GM20000 (cell line): ENCODE results near the gene POGLUT3.
A peak's percentile ranks its signal among the peaks of the same experiment; 100 is the strongest.

Experiments
- DNase-seq: peaks from one replicate; pipeline ENCODE4 v3.0.0; 2012; ENCODE audit warnings: low spot score
- TF ChIP-seq, protein P1 (sequence below): IDR thresholded peaks from 2 replicates; pipeline ENCODE4 v1.5.1; 2012; ENCODE audit warnings: mild to moderate bottlenecking, control low read depth; ENCODE audit errors: extremely low read depth, missing control alignments

Gene POGLUT3

DNA sequence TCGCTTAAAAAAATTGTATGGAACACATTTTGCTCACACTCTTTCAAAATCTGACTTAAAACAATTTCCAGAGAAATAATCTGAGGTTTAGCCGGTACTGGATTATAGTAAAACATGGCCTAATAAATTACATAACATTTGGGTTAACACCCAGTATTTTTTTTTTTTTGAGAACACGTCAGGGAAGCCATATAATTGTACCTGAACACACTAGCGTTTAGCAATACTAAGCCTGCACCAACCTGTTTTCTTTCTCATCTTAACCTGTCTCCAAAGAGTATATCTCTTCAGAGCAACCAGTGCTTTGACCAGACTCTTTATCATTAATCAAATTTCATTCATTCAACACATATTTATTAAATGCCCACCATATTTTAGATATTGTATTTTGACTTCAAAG is 2.0 kb upstream of the POGLUT3 start:
- TF ChIP-seq, protein P1, sequence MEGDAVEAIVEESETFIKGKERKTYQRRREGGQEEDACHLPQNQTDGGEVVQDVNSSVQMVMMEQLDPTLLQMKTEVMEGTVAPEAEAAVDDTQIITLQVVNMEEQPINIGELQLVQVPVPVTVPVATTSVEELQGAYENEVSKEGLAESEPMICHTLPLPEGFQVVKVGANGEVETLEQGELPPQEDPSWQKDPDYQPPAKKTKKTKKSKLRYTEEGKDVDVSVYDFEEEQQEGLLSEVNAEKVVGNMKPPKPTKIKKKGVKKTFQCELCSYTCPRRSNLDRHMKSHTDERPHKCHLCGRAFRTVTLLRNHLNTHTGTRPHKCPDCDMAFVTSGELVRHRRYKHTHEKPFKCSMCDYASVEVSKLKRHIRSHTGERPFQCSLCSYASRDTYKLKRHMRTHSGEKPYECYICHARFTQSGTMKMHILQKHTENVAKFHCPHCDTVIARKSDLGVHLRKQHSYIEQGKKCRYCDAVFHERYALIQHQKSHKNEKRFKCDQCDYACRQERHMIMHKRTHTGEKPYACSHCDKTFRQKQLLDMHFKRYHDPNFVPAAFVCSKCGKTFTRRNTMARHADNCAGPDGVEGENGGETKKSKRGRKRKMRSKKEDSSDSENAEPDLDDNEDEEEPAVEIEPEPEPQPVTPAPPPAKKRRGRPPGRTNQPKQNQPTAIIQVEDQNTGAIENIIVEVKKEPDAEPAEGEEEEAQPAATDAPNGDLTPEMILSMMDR, result no peak
- no peak for DNase-seq

DNA sequence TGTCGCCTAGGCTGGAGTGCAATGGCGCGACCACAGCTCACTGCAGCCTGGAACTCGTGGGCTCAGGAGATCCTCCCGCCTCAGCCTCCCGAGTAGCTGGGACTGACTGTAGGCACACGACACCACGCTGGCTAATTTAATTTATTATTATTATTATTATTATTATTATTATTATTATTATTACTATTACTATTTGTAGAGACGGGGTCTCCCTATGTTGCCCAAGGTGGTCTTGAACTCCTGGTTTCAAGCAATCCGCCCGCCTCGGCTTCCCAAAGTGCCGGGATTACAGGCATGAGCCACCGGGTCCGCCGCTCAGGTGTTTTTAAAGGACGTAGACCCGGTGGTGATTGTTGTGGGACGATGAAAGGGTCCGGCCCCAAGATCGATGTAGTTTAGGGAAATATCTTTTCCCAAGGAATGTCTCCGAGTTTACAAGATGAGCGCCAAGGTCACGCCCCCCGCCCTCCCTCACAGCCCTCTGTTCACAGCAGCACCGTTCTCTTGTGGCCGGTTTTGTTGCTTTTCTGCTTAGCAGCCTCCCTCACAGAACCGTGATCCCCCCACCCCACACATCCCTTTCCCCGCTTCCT is 728 bp upstream of the POGLUT3 start:
- TF ChIP-seq, protein P1, result no peak
- DNase-seq, result no peak

DNA sequence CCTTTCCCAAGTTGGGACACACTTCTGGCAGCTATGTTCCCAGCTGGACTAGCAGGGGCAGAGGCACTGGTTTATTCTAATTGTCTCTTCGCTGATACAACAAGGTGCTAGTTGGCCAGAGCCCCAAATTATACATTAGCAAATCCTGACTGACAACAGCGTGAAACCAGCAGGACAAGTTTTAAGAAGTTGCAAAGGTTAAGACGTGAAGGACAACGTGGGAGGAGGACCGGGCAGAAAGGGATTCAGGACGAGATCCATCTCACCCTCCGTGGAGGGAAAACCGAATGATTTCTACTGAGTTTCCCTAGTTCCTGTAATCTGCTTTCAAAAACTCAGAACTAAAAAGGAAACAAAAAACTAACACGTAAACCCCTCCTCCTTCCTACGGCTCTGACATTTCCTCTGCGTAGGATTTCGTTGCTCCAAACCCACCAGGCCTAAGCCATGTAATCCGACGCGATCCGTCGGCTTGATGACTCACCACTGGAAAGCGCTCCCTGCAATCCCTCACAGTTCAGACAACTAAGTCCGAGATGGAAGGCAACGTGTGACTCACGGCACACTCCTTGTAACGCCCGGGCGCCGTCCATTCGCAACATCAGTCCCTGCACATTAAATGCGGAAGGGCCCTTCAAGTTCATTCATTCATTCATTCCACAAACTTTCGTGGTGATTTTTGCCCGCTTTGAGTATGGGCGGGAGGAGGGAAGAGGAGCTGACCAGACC is 703 bp downstream of the POGLUT3 start:
- TF ChIP-seq, protein P1, result no peak
- DNase-seq, result peak; percentile 79

DNA sequence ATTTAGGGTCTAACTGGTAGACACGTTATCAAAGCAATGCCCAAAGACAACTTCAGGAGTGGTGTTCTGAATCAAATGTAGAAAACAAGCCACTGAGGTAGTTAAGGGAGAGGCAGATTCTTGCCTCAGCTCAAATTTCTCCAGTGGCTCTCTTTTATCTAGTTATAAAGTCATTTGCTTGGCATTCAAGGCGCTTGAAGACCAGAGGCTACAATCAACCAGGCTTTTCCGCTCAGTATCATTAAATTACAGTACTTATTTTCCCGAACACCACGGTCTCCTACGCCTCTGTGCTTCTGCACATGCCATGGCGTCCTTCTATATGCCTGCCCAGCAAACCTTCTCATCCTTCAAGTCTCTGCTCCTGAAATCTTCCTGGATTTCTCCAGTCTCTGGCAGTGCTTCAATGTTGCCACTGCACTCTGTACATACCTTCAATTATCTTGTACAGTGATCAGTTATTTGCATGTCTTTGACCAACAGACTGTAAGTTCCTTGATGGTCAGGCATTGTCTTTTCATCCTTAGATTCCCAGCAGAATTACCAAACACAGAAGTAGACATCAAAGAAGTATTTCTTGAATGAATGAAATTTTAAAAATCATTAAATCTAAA is 1.4 kb downstream of the POGLUT3 start:
- peak; percentile 27 for DNase-seq
- TF ChIP-seq, protein P1, result no peak

DNA sequence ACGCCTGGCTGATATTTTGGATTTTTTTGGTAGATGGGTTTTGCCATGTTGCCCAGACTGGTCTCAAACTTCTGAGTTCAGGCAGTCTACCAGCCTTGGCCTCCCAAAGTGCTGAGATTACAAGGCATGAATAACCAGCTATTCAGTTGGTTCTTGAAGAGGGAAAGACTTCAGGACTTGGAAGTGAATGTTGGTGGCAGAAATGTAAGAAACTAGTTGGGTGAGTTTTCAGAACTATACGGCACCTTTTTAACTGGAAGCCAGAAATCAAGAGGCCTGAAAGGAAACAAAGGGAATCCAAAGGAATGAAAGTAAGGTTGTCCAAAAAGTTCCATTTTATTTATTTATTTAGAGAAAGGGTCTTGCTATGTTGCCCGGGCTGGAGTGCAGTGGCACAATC is 2.9 kb downstream of the POGLUT3 start:
- DNase-seq, result no peak
- TF ChIP-seq, protein P1, result no peak

DNA sequence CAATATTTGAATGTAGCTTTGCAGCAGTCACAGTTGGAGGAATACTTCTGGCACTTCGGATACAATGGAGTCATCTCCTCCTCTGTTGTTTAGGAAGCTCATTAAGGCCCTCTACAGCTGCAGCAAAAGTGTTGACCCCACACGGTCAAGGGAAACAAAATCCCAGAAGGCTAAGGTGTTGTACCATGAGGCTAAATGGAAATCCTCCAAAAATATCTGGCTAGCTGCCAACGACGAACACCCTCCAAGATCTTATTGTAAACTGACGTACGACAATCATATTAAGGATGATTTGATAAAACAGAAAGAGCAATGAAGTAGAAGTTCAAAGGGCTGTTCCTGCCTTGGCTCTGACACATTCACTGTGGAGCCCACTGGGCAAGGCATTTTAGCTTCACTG is 4.0 kb downstream of the POGLUT3 start:
- TF ChIP-seq, protein P1, result no peak
- no peak for DNase-seq

DNA sequence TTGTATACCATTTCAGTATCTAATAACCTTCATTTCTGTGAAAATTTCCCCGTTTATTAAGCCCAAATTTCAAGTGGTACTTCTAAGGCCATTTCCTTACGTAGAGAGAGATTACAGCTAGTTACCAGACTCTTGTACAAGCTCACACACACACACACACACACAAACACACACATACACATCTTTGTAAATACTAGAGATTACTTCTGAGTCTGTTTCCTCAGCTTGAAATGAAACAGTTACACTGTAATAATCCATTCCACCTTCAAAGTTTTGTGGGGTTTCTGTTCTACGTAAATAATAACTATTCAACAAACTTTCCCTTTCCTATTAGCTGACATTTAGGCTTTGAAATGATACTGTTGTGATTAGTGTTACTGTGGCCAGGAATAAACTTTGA is 6.2 kb downstream of the POGLUT3 start:
- TF ChIP-seq, protein P1, result no peak

More for the DNA sequence above, 6.2 kb downstream of the POGLUT3 start:
- DNase-seq, result no peak
